CMK (cell line): ENCODE measurements around the gene CYB5A.
"Not testable (repeated sequence)": the region's sequence is repeated elsewhere in the genome, so short reads cannot be mapped to it uniquely, and the experiment has no call there.

Experiments used
- DNase-seq: peaks from one replicate; pipeline ENCODE4 v3.0.0-alpha.2; 2010; ENCODE audit warnings: low read depth

Gene CYB5A

DNA sequence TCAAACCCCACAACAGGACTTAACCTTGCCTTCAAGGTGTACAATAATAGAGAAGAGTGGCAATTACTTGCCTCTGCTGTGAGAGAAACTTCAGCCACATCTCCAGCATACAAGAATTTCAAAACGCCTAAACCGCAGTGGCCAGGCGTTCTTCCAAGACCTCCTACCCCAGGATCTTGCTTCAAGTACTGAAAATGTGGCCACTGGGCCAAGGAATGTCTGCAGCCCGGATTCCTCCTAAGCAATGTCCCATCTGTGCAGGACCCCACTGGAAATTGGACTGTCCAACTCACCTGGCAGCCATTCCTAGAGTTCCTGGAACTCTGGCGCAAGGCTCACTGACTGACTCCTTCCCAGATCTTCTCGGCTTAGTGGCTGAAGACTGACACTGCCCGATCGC lies 2.8 kb upstream of the CYB5A start:
- no peak for DNase-seq

DNA sequence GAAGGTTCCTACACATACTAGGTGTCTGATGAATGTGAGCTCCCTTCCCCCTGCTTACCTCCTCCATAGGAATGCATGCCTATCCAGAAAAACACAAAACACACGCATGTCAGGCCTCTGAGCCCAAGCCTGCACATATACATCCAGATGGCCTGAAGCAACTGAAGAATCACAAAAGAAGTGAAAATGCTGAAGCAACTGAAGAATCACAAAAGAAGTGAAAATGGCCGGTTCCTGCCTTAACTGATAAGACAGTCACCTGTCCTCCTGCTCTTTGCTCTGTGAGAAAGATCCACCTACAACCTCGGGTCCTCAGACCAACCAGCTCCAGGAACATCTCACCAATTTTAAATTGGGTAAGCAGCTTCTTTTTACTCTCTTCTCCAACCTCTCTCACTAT lies 1.2 kb upstream of the CYB5A start:
- DNase-seq, result not testable (repeated sequence)

DNA sequence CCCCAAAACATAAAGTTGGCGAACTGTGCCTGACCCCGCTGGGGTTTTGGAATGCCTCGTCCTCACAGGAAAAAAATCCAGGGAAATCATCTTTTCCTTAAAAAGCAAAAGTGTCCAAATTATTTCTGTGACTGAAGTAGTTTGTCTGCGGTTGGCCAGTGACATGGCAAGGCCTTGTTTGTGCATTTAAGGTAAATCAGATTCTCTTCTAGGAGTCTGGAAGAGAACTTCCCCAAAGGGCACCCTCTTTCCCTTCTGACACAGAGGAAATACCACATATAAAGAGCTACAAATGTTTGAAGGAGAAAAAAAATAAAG lies 737 bp upstream of the CYB5A start:
- DNase-seq, result no peak

DNA sequence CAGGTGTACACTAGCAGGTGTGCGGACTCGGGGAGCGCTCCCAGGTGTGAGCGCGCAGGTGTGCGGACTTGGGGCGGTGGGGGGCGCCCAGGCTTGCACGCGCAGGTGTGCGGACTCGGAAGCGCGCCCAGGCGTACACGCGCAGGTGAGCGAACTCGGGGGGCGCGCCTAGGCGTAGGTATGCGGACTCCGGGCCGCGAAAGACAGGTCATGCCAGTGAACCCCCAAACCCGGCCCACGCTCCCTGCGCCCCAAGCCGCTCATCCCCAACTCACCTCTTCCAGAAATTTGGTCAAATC lies 342 bp downstream of the CYB5A start:
- DNase-seq, result no peak

DNA sequence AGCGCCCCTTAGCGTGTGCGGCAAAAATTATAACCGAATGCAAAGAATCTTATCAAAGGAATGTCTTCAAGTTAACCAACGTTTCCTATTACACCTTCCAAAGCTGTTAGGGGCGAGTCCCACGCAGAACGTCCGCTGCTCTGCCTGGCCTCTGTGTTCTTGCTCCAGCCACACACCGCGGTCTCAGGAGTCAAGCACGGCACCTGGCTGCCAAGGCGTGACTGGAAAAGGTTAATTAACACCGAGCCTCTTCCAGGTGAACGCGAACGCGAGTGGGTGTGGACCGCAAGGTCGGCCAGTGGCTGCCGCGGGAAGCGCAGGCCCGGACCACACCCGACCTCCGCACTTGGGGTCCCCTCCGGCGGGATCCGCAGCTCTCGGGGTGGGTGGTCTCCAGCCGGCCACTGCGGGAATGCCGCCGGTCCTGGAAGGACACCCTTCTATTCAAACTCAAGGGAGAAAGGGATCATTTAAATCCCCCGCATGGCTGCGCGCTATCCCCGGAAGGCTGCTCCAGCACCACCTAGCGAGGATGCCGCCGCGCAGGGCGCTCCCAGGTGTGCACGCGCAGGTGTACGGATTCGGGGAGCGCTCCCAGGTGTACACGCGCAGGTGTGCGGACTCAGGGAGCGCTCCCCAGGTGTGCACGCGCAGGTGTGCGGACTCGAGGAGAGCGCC lies 830 bp downstream of the CYB5A start:
- no peak for DNase-seq

DNA sequence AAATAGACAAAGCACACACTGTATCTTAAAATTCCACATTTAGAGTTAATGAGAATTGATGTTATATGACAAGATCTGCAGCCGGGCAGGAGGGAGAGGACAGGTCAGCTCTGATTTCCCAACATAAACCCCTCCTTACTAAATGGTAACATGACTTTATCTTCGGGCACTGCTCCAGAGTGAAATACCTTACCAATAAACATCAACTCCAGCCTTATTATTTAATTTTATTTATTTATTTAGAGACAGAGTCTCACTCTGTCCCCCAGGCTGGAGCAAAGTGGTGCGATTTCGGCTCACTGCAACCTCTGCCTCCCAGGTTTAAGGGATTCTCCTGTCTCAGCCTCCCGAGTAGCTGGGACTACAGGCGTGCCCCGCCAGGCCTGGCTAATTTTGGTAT lies 1.7 kb downstream of the CYB5A start:
- no peak for DNase-seq

DNA sequence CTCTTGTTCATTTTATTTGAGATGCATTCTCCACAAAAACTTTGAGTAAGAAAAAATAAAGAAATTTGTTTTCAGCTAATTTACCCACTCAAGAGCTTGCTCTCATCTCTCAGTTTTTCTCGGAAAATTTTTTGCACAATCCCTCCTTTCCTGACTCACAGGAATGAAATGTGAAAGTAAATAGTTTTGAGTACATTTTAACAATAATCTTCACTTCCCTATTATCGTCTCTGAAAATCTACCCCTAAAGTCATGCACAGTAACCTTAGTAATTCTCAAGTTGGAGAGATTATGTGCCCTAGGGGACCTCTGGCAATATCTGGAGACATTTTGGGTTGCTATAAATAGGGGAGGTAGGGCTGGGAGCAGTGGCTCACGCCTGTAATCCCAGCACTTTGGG lies 2.6 kb downstream of the CYB5A start:
- no peak for DNase-seq

DNA sequence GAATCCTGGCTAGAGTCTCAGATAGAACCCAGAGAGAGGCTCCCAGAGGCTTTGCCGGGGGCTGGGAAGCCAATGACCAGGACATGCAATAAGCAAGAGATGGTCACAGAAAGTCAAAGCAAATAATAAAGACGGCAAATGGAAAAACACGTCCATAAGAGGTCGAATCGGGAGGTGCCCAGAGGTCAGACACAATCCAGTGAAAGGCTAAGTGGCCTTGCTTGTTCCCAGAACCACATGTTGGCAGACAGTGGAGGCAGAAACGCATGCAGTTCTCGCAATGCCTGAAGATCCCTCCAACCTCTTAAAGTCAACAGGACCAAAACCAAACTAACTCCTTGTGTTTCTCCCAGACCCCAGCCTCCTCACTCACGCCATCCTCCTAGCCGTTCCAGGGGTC lies 3.0 kb downstream of the CYB5A start:
- no peak for DNase-seq

DNA sequence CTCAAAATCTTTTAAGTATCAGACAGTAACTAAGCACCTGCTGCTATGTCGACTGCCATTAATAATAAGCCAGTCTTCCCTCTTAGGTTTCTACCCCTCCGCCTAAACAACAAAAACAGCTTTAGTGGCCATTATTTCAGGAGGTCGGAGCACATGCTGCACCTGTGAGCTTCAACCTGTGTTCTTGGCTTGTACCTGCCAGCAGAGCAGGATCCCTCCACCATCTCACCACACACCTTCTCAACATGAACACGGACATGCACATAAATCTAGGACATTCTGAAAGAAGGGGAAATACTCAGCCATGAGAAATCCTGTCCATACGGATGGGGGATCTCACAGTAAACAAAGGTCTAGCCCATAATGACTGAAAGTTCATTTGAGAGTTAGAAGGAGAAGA lies 3.7 kb downstream of the CYB5A start:
- no peak for DNase-seq

DNA sequence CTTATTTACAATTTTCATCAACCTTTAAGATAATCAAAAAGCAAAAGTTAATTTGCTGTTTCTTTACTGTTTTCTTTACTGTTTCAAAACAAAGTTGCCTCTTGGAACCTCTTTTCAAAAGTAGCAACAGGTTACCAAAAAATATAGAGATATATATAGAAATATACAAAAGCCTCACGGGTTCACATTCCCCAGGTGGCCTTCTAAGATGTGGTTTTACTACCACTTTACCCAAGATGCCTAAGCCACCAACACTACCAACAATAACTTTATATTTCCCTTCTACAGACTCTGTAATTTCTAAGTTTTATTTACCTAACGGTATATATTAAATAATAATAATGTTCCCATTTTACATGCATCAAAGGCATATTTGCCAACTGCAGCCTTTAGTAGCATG lies 4.9 kb downstream of the CYB5A start:
- DNase-seq, result no peak

DNA sequence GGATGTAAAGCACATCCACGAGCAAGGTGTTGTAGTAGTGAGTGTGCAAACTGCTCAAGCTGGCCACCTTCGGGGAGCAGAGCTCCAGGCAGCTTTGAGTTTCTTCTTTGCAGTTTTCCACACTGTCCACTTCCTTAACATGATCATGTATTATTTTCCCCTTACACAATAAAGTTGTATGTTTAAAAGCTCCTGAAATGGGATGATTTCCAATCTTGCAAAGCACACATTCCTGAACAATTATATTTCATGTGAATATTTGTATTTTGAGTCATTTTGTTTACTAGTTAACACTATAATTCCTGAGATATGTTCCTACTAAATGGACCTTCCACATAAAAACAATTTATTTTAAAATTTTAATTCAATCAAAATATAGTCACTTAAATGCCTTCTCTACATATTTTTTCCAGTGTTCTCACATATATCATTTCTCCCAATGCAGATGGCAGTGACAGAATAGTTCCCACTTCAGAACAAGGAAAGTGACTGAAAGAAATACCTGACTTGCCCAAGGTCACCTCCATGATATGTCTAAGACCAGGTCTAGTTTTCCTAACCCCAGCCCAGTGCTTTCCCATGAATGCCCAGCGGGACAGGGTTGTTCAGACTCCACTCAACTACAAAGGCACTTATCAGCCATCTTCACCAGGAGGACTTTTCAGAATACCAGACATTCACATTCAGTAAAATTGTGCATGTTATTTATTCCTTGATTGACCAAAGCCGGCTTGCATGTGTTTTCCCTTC lies 5.5 kb downstream of the CYB5A start:
- no peak for DNase-seq

DNA sequence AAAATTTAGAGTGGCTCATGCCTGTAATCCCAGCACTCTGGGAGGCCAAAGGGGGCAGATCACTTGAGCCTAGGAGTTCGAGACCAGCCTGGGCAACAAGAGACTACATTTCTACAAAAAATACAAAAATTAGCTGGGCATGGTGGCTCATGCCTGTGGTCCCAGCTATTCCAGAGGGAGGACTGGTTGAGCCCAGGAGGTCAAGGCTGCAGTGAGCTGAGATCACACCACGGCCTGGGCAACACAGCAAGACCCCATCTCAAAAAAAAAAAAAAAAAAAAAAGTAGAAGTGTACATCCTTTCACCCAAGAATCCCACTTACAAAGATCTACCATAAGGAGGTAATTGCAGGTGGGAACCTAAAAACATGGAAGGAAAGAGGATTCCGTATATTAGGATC lies 6.2 kb downstream of the CYB5A start:
- not testable (repeated sequence) for DNase-seq

DNA sequence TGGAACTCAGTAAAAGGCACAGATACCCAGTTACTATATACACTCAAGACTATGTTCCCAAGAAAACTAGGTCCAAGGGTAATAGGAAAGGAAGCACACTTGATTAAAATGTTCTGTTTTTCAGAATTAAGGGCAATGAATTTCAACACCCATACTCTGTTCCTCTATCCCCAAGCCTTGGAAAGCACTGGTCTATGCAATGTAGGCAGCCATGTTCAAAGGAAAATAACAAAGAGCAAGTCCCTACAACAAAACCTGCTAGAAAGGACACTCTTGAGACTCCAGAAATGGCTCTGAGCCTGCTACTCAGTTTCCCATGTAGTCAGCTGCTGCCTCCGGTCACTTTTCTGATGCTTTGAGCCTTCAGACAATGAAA lies 6.8 kb downstream of the CYB5A start:
- DNase-seq, result no peak

DNA sequence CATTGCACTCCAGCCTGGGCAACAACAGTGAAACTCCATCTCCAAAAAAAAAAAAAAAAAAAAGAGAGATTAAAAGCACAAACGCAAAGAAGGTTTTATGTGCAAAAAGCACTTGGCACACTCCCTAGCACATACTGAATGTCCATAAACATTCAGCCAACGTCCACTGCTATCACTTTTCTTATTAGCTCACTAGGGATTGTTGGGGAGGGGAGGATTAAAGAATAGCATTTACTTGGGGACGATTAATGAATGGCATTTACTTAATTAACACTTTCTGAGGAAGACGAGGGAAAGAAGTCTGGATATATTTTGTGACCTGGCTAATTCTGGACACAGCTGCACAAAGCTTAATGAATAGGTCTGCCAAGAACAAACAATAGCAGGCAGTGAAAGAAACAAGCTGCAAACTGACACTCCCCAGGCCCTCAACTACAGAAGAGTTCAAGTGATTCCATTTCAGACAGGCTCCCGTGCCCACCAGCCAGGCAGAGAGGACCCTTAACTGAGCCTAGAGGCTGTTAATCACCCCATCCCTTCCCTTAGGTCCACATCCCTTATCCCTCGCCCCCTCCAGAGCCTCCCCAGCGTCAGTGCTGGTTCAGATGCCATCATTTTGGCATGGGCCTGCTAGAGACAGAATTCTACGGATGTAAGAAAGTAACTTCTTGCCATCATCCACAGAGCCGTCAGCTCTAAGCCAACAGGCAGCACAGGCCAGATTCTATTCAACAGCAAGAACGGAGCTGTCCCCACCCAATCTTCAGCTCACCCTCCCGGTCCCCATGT lies 7.4 kb downstream of the CYB5A start:
- DNase-seq, result no peak

DNA sequence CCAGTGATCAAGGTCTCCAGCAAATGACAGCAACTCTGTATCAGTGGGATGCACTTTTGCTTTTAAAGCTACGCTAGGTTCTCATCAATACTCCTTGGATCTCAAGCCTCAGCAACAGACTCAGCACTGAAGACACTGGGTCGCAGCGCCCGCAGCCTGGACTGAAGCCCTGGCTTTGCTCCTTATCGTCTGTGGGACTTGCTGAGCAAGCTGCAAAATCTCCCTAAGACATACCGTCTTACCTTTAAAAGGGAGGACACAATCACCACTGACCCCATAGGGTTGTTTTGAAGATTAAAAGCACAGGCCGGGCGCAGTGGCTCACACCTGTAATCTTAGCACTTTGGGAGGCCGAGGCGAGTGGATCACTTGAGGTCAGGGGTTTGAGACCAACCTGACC lies 8.1 kb downstream of the CYB5A start:
- DNase-seq, result no peak

DNA sequence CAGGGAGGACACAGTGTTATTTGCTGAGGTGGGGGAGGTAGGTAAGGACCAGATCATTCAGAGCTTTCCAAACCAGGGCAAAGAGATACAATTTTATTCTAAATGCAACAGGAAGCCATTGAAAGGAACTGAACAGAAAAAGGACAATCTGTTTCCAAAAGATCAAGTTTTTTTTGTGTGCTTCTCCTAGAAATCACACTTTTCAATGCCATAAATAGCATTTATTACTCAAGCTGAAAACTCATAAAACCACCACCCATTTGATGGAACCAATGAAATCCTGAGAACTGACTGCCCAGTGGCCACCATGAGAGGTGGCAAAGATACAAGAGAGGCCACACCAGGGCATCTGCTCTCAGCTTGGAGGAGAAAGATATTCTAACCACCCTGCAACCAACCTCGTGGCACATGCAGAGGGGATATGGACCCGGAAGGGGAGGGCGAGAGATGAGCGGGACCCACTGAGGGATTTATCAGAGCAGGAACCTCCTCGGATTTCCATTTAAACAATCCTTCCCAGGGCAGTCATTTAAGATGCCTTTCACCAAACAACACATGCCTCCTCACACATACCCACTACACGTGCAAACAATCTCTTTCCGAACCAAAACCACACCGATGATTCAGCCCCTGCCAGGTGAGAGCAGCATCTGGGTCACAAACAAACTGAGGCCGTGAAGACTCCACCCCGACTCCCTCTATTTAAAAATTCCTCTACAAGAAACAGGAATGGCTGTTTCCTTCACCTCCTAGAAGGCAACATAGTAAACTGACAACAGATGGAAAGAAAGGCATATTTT lies 8.8 kb downstream of the CYB5A start:
- no peak for DNase-seq

DNA sequence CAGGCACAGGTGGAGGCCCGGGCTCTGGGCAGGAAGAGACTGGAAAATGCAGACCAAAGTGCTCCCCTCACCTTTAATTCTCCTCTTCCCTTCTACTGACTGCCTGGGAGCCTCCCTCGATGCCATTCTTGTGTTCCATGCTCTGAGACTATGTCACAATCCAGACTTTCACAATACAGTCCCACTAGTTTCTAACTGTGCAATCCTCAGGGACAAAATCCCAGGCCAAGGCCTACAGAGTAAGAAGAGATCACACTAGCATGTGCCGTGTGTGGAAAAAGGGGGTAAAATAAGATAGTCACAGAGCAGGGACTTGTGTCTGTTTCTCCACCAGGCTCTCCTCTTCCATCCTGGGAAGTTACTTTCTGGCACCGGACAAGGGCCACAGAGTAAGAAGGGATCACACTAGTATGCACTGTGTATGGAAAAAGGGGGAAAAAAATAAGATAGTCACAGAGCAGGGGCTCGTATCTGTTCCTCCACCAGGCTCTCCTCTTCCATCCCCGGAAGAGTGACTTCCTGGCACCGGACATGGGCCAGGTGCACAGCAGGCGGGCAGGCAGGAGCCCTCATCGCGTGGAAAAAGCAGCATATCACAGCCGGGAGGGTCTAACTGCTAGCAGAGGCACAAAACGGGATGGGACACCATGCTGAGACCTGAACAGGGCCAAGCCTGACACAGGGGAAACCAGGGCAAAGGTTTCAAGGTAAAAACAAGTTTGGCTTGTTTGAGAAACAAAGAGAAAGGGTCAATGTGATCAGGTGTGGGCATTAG lies 9.6 kb downstream of the CYB5A start:
- DNase-seq, result no peak

DNA sequence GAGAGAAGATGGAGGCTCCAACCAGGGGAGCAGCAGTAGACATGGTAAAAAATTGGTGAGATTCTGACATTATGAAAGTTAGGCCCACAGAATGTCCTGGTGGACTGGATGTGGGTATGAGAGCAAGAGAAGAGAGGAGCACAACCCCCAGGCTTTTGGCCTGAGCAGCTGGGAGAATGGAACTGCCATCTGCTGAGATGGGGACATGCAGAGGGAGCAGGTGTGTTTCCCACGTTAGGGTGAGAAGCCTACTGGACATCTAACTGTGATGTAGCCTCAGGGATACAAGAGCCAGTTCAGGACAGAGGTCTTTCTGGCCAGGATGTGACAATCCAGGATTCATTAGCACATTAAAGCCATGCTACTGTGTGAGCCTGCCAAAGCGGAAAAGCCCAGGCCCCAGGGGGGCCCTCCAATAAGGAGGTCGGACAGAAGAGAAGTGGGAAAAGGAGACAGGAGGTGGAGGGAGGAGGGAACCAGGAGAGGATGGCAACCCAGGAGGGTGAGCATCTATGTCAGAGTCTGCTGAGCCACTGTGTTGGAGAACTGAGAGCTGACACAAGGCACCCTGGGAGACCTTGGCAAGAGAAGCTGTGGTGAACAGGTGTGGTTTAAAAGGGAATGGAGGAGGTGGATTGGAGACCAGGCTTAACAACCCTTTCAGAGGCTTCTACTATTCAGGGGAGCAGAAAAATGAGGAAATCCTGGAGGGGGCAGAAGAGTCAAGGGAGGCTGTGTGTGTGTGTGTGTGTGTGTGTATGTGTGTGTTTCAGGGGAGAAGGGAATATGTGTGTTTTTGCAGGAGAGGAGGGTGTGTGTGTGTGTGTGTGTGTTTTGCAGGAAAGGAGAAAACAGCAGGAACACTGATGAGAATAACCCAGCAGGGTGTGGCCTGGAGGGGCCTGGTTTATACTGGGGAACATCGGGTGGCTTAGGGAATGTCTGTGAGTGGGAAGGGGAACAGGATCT lies 10.5 kb downstream of the CYB5A start:
- no peak for DNase-seq

DNA sequence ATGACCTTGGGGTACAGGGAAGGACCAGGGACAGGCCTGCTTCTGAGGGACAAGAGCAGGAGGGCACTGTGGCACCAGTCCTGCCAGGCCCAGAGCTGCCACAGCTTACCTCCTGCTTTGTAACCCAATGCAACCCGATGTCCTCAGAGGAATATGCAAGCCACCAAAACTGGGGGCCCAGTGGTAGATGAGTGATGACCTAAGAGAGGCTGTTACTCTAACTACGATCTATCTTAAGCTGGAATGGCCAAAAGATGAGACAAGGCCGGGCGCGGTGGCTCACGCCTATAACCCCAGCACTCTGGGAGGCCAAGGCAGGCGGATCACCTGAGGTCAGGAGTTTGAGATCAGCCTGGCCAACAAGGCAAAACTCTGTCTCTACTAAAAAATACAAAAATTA lies 12.8 kb downstream of the CYB5A start:
- no peak for DNase-seq

DNA sequence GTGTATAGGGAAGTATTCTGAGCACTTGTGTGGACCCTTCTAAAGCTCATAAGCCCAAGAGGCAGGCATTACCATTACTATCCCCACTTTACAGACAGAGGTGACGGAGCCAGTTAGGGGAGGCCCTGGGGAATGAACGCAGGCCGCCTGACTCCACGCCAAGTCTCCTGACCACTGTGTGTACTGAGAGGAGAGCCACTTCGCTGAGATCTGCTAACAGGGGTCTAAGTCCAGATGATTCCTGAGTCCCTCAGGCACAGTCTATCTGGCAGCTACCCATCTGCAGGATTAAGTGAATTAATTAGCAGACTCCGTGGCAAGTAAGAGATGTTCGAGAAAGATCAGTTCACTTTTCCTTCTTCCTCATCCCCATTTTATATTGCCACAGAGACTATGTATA lies 13.7 kb downstream of the CYB5A start:
- no peak for DNase-seq

DNA sequence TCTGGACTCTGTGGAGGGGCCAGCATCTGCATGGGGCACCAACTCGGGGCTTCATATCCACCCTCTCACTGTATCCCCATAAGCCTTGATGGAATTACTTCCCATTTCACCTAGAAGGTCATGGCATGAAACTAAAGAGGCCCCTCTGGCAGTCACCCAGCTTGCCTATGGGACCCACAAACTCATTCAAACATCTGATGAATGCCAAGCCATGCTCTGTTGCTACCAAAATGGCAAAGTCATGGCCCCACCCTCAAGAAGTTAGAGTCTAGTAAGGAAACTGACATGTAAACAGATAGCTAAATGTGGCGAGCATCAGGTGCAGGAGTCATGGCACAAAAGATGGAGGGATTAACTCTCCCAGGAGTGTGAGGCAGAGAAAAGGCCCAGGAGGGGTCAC lies 14.5 kb downstream of the CYB5A start:
- no peak for DNase-seq
